Measurements from ENCODE around the gene HDAC4. TPM values are rescaled to one million over a fixed set of nuclear protein-coding genes. Genes with fewer than 3 reads are reported as not detected.

Gene HDAC4
- total and polyA plus RNA-seq, 2 experiments from 2014 or later, result 8.1 to 41.8 TPM

GRCh38 chr2:239300871-239301735 is 99.7 kb downstream of the HDAC4 start:
- Mint-ChIP-seq H3K4me3 (no peak overlapping the region), H3K4me1 (peaks cover 66% of the 10 kb centered on the region), H3K27ac (no peak overlapping the region), H3K9me3 (no peaks in the 10 kb centered on the region; the same call in 2 of the 3 replicates), H3K27me3 (ENCODE audit: insufficient read depth, low read depth, poor library complexity) (peaks cover 8% of the 10 kb centered on the region), H3K36me3 (ENCODE audit: low read depth) (peaks cover 5% of the 10 kb centered on the region; the same call in 2 of the 3 replicates)
- DNase-seq (ENCODE audit: low spot score) (no peak), ATAC-seq (peak; percentile 15)
- TF ChIP-seq NANOG (IDR thresholded peaks at IDR 0.05; ENCODE audit: borderline replicate concordance) (no peak), ZNF331 (CRISPR knock-in tag; IDR thresholded peaks at IDR 0.05; ENCODE audit: low read depth) (no peak), CREB1 (CRISPR knock-in tag; IDR thresholded peaks at IDR 0.05; ENCODE audit: low read depth) (no peak), ZNF114 (CRISPR knock-in tag; IDR thresholded peaks at IDR 0.05) (no peak), EZH2 (IDR thresholded peaks at IDR 0.05; ENCODE audit: low read depth, unreplicated experiment) (no peak), EZH2phosphoT487 (IDR thresholded peaks at IDR 0.05; ENCODE audit: unreplicated experiment) (no peak), STAT1 (IDR thresholded peaks at IDR 0.05; ENCODE audit: unreplicated experiment) (no peak), REST (IDR thresholded peaks at IDR 0.05; ENCODE audit: unreplicated experiment) (no peak), POLR2AphosphoS5 (IDR thresholded peaks at IDR 0.05; ENCODE audit: low read depth) (no peak), CTCF (conservative IDR thresholded peaks at IDR 0.05; ENCODE audit: low read depth in 2 of 2) (no peak), ETS1 (IDR thresholded peaks at IDR 0.05) (no peak), ZNF462 (CRISPR knock-in tag; IDR thresholded peaks at IDR 0.05) (no peak), JUNB (IDR thresholded peaks at IDR 0.05; ENCODE audit: unreplicated experiment) (no peak)
- 0 out of 2 replicates have a peak overlapping the region, but pooled peaks have one; percentile 14 for H3K4me2 ChIP-seq
- H3K27ac ChIP-seq (ENCODE audit: low read depth), result peak overlapping the region; percentile 45; the same call in 1 of the 2 replicates
- no peak overlapping the region for H2AFZ ChIP-seq
- H4K20me1 ChIP-seq (replicated peaks; ENCODE audit: insufficient read depth), result peaks cover 18% of the 10 kb centered on the region
- no peaks in the 10 kb centered on the region for H3K27me3 ChIP-seq (ENCODE audit: insufficient read depth)
- H3K36me3 ChIP-seq (ENCODE audit: insufficient read depth), result no peaks in the 10 kb centered on the region
- peaks cover 95% of the 10 kb centered on the region for H3K79me2 ChIP-seq (replicated peaks; ENCODE audit: insufficient read depth)
- no peaks in the 10 kb centered on the region for H3K9me2 ChIP-seq (ENCODE audit: insufficient read depth)
- H3K4me3 ChIP-seq, result no peak overlapping the region
- H3F3A ChIP-seq (replicated peaks; ENCODE audit: low read depth), result 0 out of 2 replicates have a peak, but pooled peaks cover under 1% of the 10 kb centered on the region
- peaks cover 14% of the 10 kb centered on the region for H3K4me1 ChIP-seq (ENCODE audit: insufficient read depth)

Data from GM23338 (cell line).